Caco-2 (cell line): ENCODE data around the gene KRT80. TPM values are rescaled to one million over a fixed set of nuclear protein-coding genes. Genes with fewer than 3 reads are reported as not detected.

ENCODE experiments used
- BruUV-seq: library from RNA; stranded (reverse); fragments of 400-500 nt; replicated peaks from 2 replicates; lab custom pipeline; 2021; lab: Mats Ljungman, UMichigan
- CTCF ChIA-PET: fragments of 300-600 bp; sonication (Branson Sonifier 250); formaldehyde crosslinking; loops from one replicate; lab custom pipeline; 2022; ENCODE audit warnings: antibody characterized with exemption; lab: Charles Lee
- POLR2A ChIA-PET: fragments of 300-600 bp; sonication (Branson Sonifier 250); formaldehyde crosslinking; loops from one replicate; lab custom pipeline; 2022; ENCODE audit warnings: antibody characterized with exemption; lab: Charles Lee
- DNase-seq, 2 experiments: peaks; one replicate each; pipeline versions ENCODE4 v3.0.0 to v3.0.0-alpha.2; 2020 to 2022
- H3K27me3 ChIP-seq: replicated peaks from 2 replicates; pipeline ENCODE4 v1.6.0; 2011; ENCODE audit warnings: low read length; ENCODE audit not compliant: control insufficient read depth, insufficient read depth
- H3K36me3 ChIP-seq: 2 replicates; pipeline ENCODE4 v1.5.1; 2011; ENCODE audit warnings: low read length; ENCODE audit not compliant: control insufficient read depth, insufficient read depth
- H3K4me1 ChIP-seq: fragments of 250-450 bp; sonication (Bioruptor Pico); 2 replicates; pipeline ENCODE4 v1.5.1; 2020; ENCODE audit warnings: mild to moderate bottlenecking
- H3K4me3 ChIP-seq: 2 replicates; pipeline ENCODE4 v1.5.1; 2011; ENCODE audit warnings: low read depth, mild to moderate bottlenecking, control low read depth, low read length
- H3K9me3 ChIP-seq: fragments of 250-450 bp; sonication (Bioruptor Pico); 2 replicates; pipeline ENCODE4 v1.5.1; 2020; ENCODE audit warnings: mild to moderate bottlenecking, moderate library complexity
- H3K27ac Mint-ChIP-seq: one replicate; pipeline ENCODE4 v1.8.0; 2022; ENCODE audit warnings: mixed read lengths; ENCODE audit not compliant: unreplicated experiment
- H3K27me3 Mint-ChIP-seq: one replicate; pipeline ENCODE4 v1.8.0; 2022; ENCODE audit warnings: mixed read lengths; ENCODE audit not compliant: insufficient read depth, unreplicated experiment
- H3K36me3 Mint-ChIP-seq: one replicate; pipeline ENCODE4 v1.8.0; 2022; ENCODE audit warnings: mild to moderate bottlenecking, mixed read lengths; ENCODE audit not compliant: insufficient read depth, unreplicated experiment
- H3K4me1 Mint-ChIP-seq: one replicate; pipeline ENCODE4 v1.8.0; 2022; ENCODE audit warnings: low read depth, mixed read lengths; ENCODE audit not compliant: unreplicated experiment
- H3K4me3 Mint-ChIP-seq: one replicate; pipeline ENCODE4 v1.8.0; 2022; ENCODE audit warnings: mild to moderate bottlenecking, moderate library complexity, mixed read lengths; ENCODE audit not compliant: unreplicated experiment
- H3K9me3 Mint-ChIP-seq: one replicate; pipeline ENCODE4 v1.8.0; 2022; ENCODE audit warnings: mixed read lengths; ENCODE audit not compliant: unreplicated experiment
- CTCF ChIP-seq, 2 experiments: fragments of 200-600 bp in 1 of 2; IDR thresholded peaks; 1 replicate in 1 of 2; 2 replicates in 1 of 2; pipeline versions ENCODE4 v1.5.1 to v1.8.0; 2011 to 2022; ENCODE audit warnings: antibody characterized with exemption in 1 of 2, control low read depth in 1 of 2, inconsistent platforms in 1 of 2, low read depth in 1 of 2, low read length in 1 of 2, mild to moderate bottlenecking in 1 of 2, moderate library complexity in 1 of 2; ENCODE audit not compliant: insufficient read depth in 1 of 2, severe bottlenecking in 1 of 2, unreplicated experiment in 1 of 2
- intact Hi-C: fragments of 100-400 bp; cut with micrococcal nuclease; formaldehyde crosslinking; loops from one replicate; pipeline ENCODE4 v1.10.0; 2022; ENCODE audit not compliant: unreplicated experiment
- total RNA-seq: library from RNA; stranded (reverse); gene quantifications from 2 replicates; pipeline ENCODE4 v1.2.3, GENCODE V29; 2022

Gene KRT80
- total RNA-seq, 1 experiment from 2014 or later = 0.29 TPM

- no peaks in the 10 kb centered on the region for H3K27me3 ChIP-seq
- peak overlapping the region; percentile 70 for H3K27ac Mint-ChIP-seq
- H3K4me1 ChIP-seq = peaks cover 43% of the 10 kb centered on the region
- H3K4me3 ChIP-seq = no peak overlapping the region
- H3K9me3 Mint-ChIP-seq = no peaks in the 10 kb centered on the region
- no peaks in the 10 kb centered on the region for H3K27me3 Mint-ChIP-seq
- H3K36me3 Mint-ChIP-seq = no peaks in the 10 kb centered on the region
- H3K4me1 Mint-ChIP-seq = peaks cover 8% of the 10 kb centered on the region
- CTCF ChIA-PET = no interaction called here
- no peaks in the 10 kb centered on the region for H3K36me3 ChIP-seq
- intact Hi-C loops = no loop called here
- no peaks in the 10 kb centered on the region for H3K9me3 ChIP-seq
- no peak for DNase-seq
- POLR2A ChIA-PET = no interaction called here
- no peak overlapping the region for H3K4me3 Mint-ChIP-seq
- BruUV-seq = no TSS peak
- no peak for TF ChIP-seq CTCF (IDR thresholded peaks at IDR 0.05; ENCODE audit: insufficient read depth in 1 of 2, low read depth in 1 of 2, low read length in 1 of 2, severe bottlenecking in 1 of 2, unreplicated experiment in 1 of 2)
These were observed 42.1 kb downstream of the KRT80 start for GRCh38 chr12:52149651-52150241.

GRCh38 chr12:52149182-52149641 lies 42.6 kb downstream of the KRT80 start:
- DNase-seq = no peak
- Histone ChIP-seq H3K4me1 (peaks cover 49% of the 10 kb centered on the region), H3K36me3 (no peaks in the 10 kb centered on the region), H3K4me3 (no peak overlapping the region), H3K27me3 (no peaks in the 10 kb centered on the region), H3K9me3 (no peaks in the 10 kb centered on the region)
- no peaks in the 10 kb centered on the region for H3K27me3 Mint-ChIP-seq
- H3K4me3 Mint-ChIP-seq = no peak overlapping the region
- TF ChIP-seq CTCF (IDR thresholded peaks at IDR 0.05; ENCODE audit: insufficient read depth in 1 of 2, low read depth in 1 of 2, low read length in 1 of 2, severe bottlenecking in 1 of 2, unreplicated experiment in 1 of 2) = no peak
- intact Hi-C loops = no loop called here
- BruUV-seq = no TSS peak
- H3K4me1 Mint-ChIP-seq = peaks cover 10% of the 10 kb centered on the region
- no peaks in the 10 kb centered on the region for H3K9me3 Mint-ChIP-seq
- ChIA-PET POLR2A (interaction anchor here (0.6 kb wide), 1 partner anchor 98 kb away, joined by 5 read pairs; no protein-coding TSS in a partner anchor), CTCF (interaction anchor here (1.4 kb wide), 1 partner anchor 7 kb away, joined by 3 read pairs; no protein-coding TSS in a partner anchor)
- peak overlapping the region; percentile 70 for H3K27ac Mint-ChIP-seq
- H3K36me3 Mint-ChIP-seq = no peaks in the 10 kb centered on the region

GRCh38 chr12:52148464-52149181 lies 43.2 kb downstream of the KRT80 start:
- no peaks in the 10 kb centered on the region for H3K27me3 ChIP-seq
- POLR2A ChIA-PET = interaction anchor here (0.6 kb wide), 1 partner anchor 98 kb away, joined by 5 read pairs; no protein-coding TSS in a partner anchor
- intact Hi-C loops = no loop called here
- no peaks in the 10 kb centered on the region for H3K9me3 ChIP-seq
- H3K27ac Mint-ChIP-seq = peak overlapping the region; percentile 70
- H3K4me3 Mint-ChIP-seq = no peak overlapping the region
- no peaks in the 10 kb centered on the region for H3K9me3 Mint-ChIP-seq
- H3K4me1 ChIP-seq = peaks cover 54% of the 10 kb centered on the region
- H3K36me3 Mint-ChIP-seq = no peaks in the 10 kb centered on the region
- TF ChIP-seq CTCF (IDR thresholded peaks at IDR 0.05; ENCODE audit: insufficient read depth in 1 of 2, low read depth in 1 of 2, low read length in 1 of 2, severe bottlenecking in 1 of 2, unreplicated experiment in 1 of 2) = no peak
- no TSS peak for BruUV-seq
- peak; percentile 20 to 65 for DNase-seq
- no peaks in the 10 kb centered on the region for H3K36me3 ChIP-seq
- H3K4me1 Mint-ChIP-seq = peaks cover 16% of the 10 kb centered on the region
- no peak overlapping the region for H3K4me3 ChIP-seq
- H3K27me3 Mint-ChIP-seq = no peaks in the 10 kb centered on the region
- CTCF ChIA-PET = interaction anchor here (1.4 kb wide), 1 partner anchor 8 kb away, joined by 3 read pairs; no protein-coding TSS in a partner anchor
